ENCODE measurements around the gene NAV2.

NAV2 gene, protein sequence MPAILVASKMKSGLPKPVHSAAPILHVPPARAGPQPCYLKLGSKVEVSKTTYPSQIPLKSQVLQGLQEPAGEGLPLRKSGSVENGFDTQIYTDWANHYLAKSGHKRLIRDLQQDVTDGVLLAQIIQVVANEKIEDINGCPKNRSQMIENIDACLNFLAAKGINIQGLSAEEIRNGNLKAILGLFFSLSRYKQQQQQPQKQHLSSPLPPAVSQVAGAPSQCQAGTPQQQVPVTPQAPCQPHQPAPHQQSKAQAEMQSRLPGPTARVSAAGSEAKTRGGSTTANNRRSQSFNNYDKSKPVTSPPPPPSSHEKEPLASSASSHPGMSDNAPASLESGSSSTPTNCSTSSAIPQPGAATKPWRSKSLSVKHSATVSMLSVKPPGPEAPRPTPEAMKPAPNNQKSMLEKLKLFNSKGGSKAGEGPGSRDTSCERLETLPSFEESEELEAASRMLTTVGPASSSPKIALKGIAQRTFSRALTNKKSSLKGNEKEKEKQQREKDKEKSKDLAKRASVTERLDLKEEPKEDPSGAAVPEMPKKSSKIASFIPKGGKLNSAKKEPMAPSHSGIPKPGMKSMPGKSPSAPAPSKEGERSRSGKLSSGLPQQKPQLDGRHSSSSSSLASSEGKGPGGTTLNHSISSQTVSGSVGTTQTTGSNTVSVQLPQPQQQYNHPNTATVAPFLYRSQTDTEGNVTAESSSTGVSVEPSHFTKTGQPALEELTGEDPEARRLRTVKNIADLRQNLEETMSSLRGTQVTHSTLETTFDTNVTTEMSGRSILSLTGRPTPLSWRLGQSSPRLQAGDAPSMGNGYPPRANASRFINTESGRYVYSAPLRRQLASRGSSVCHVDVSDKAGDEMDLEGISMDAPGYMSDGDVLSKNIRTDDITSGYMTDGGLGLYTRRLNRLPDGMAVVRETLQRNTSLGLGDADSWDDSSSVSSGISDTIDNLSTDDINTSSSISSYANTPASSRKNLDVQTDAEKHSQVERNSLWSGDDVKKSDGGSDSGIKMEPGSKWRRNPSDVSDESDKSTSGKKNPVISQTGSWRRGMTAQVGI (N-terminal part only)

GRCh38 chr11:19712281-19713195, at the start of gene NAV2:
Gene NAV2, plus strand, starts transcription at chr11:19712837. Its CDS starts 859 bp downstream, at chr11:19713696.
- DNase-seq, result peak; percentile 95

GRCh38 chr11:19663206-19663605, 49.4 kb upstream of the NAV2 start:
- no peak for DNase-seq

DNA sequence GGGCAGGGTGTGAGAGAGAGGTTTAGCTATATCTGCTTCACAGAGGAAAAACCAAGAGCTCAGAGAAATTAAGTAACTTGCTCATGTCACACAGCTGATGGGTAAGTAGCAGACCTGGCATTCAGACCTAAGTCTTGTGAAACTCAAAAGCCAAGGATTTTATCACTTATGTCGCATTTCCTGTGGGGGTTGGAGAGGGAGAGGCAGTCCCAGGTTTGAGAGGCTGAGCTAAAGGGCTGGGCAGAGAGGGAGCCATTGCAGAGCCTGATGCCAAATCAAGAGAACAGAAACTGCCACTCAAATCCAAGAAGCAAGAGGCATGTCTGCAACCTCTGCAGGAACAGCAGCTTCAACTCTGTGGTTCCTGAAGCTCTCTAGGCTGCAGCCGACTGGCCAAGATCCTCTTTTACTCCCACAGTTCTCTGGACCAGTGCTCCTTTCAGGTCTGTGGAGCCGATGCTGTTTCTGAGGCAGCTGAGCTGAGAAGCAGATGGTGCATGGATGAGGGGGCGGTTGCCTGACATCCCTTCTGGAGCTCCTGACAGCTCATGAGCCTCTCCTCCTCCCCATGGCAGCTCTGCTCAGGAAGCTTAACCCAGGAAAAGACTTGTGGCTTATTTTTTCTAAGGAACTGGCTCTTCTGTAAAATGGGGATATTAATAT, 47.6 kb upstream of the NAV2 start:
- peak; percentile 71 for DNase-seq

DNA sequence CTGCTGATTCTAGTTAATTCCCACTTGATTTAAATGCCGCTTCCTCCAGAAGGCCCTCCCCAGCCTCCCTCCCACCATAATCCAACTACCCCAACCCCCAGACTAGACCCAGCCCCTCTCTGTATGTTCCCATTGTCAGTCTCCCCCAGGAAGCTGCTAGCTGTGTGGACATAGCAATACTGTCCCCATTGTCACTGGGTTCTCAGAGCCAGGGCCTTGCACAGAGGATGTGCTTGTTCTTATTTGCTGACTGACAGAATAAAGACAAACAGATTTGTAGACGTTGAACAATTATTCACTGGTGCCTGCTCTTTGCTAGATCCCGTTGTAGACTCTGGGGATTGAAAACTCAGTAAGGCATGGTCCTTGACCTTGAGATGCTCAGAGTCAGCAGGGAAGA, 45.7 kb upstream of the NAV2 start:
- no peak for DNase-seq

GRCh38 chr11:19669511-19669910, 43.1 kb upstream of the NAV2 start:
- DNase-seq, result no peak

- DNase-seq, result no peak
Observed at GRCh38 chr11:19670030-19670791, 42.4 kb upstream of the NAV2 start.

- DNase-seq, result no peak
Observed at GRCh38 chr11:19672586-19673206, 39.9 kb upstream of the NAV2 start.

- no peak for DNase-seq
Observed at GRCh38 chr11:19673924-19674729, 38.5 kb upstream of the NAV2 start.

DNA sequence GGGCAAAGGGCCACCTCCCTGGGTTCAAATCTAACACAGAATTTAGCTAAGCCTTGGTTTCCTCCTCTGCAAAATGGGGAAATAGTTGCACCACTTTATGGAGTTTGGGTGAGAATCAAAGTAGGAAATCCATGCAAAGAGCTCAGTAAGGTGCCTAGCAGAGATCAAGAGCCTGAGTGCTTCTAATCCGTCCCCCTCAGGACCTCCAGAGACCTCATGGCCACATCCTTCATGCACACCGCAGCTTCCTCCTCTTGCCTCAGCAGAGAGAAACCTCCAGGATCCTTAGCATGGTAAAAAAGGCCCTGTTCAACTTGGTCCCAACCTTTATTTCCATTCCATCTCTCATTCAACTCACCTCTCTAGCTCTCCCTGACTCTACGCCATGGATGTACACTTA, 37.8 kb upstream of the NAV2 start:
- DNase-seq, result no peak

DNA sequence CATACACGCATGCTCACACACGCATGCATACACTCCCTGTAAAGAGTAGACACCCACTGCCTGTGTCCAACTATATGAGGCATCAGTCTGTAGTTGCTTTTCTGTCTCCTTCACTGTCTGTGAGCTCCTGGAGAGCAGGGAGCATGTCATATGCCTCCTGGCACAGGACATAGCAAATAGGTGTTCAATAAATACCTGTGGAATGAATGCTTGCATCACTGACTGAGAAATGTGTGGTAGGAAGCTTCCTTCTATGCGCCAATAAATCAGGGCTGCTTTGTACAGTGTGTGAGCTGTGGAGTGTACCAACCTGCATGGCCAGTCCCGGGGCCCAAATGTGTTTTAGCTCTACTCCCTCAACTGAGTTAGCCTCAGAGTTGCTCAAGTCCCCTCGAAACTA, 37.2 kb upstream of the NAV2 start:
- no peak for DNase-seq

GRCh38 chr11:19676475-19677380, 35.9 kb upstream of the NAV2 start:
- no peak for DNase-seq

DNA sequence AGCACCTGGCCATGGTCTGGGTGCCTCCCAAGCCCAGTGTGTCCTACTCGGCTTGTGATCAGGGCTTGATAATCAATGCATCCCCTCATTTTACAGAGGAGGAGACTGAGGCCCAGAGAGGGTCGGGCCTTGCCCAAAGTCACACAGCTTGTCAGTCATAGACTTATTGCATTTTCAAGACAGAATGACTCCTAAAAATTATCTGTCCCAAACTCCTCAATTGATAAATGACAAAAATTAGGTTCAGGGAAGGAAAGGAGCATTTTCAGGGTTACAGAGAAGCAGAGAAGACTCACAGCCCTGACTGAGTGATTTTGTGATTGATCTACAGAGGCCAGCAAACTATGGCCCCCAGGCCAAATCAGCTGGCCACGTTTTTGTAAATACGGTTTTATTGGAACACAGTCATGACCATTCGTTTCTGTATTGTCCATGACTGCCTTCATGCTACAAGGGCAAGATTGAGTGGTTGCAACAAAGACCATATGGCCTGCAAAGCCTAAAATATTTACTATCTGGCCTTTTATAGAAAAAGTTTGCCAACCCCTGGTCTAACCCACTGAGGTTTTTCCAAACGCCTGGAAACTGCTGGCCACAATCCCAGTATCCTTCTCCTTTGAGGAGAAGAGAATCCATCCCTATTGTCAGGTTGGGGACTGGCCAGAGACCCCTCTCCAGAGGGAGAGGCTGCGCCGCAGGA, 35.1 kb upstream of the NAV2 start:
- DNase-seq, result no peak

- DNase-seq, result peak; percentile 99
Observed at GRCh38 chr11:19679952-19680828, 32.4 kb upstream of the NAV2 start.

DNA sequence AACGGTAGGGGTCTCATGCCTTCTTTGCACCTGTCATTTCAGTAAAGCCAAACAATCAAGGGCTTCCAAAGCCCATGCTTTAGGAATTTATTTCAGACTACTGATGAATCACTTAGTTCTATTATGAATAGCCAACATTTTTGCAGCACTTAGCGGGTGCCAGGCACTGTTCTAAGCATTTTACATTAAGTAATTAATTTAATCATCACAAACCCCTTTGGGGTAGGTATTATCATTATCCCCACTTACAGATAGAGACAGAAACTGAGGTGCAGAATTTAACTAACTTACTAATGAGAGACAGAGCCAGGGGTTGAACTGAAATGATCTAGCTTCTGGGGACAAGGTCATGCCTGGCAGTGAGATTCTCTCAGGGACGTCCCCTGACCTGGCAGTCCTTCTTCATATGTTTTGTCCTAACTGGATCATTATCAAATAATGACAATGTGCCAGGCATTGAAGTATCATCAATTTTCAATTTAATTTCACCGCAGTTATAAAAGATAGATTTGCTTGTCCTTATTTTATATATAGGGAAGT, 31.7 kb upstream of the NAV2 start:
- peak; percentile 45 for DNase-seq

DNA sequence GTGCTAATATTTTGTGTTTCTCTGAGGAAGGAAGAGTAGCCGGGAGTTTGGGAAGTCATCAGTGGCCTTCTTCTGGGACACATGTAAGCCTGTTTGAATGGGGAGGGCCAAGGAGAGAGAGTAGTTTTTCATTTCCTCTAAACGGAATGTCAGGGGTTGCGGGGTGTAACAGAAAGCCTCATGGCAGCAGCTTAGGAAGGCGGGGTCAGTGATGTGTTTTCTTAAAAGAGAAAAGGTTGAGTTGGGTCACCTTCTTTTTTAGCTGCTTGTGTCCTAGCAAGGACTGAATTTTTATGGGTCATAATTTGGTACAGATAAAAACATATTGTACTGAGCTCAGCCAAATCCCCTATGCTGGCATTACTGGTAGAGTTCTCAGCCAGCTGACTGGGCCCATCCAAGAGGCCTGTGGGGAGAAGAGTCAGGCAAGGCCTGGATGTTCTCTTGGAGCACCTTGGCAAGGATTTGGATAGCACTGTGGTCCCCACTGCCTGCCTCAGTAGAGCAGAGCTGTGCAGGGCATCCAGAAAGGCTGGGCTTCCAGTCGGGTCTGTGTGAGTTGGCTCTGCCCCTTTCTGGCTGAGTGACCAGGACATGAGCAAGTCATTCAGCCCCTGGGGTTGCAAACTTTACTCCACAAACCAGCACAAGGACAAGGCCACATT, 29.4 kb upstream of the NAV2 start:
- no peak for DNase-seq

DNA sequence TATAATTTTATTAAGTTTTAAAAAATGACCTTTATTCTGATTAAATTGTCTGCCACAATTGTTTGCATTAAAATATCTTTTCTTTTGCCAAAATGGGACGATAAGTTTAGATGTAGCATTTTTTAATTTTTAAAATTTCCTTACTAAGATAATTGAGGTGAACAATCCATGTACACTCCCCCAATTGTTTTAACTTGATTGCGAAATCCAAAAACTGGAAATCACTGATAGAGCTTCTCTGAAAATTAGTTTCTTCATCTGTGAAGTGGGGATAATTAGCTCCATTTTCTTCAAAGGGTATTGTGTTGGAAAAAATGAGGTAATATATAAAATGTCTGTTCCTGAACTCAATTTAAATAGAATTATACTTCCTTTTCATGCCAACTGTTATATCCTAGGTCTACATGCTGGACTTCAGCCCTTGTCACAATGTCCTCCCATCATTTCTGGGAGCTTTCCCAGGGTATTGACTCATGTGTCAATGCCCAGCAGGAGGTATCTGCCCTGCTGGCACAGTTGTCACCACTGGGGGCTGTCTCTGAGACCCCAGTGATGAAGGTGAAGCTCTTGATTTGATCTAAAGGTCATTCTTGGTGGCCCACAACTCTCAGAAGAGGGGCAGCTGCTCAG, 28.7 kb upstream of the NAV2 start:
- DNase-seq, result no peak

Data from HCEC 1CT (cell line).